Fibroblast of pulmonary artery (primary cell): ENCODE data around the gene ATP8B4.

ENCODE experiments used
- DNase-seq: peaks from one replicate; pipeline ENCODE4 v3.0.0-alpha.2; 2010; ENCODE audit warnings: low read depth
- H3K4me3 ChIP-seq: replicated peaks from 2 replicates; pipeline ENCODE4 v1.5.1; 2011; ENCODE audit warnings: low read depth, mild to moderate bottlenecking, control low read depth, low read length, moderate library complexity
- CTCF ChIP-seq: IDR thresholded peaks from 2 replicates; pipeline ENCODE4 v1.5.1; 2011; ENCODE audit warnings: mild to moderate bottlenecking, control low read depth, low read length, inconsistent platforms; ENCODE audit errors: missing control alignments

Gene ATP8B4

GRCh38 chr15:49860101-49860500, 258.9 kb downstream of the ATP8B4 start:
- TF ChIP-seq CTCF, result no peak
- H3K4me3 ChIP-seq, result no peak overlapping the region
- DNase-seq, result no peak

- TF ChIP-seq CTCF, result no peak
- DNase-seq, result peak; percentile 53
- no peak overlapping the region for H3K4me3 ChIP-seq
Measured at GRCh38 chr15:49857496-49858475, 261.2 kb downstream of the ATP8B4 start.

- TF ChIP-seq CTCF, result no peak
- DNase-seq, result peak; percentile 99
- H3K4me3 ChIP-seq, result no peak overlapping the region
Measured at GRCh38 chr15:49855917-49856637, 263.0 kb downstream of the ATP8B4 start.

GRCh38 chr15:49852756-49853155, 266.3 kb downstream of the ATP8B4 start:
- no peak for TF ChIP-seq CTCF
- H3K4me3 ChIP-seq, result no peak overlapping the region
- peak; percentile 33 for DNase-seq

- peak; percentile 45 for DNase-seq
- H3K4me3 ChIP-seq, result no peak overlapping the region
- no peak for TF ChIP-seq CTCF
Measured at GRCh38 chr15:49848807-49849206, 270.2 kb downstream of the ATP8B4 start.

GRCh38 chr15:49848282-49848724, 270.7 kb downstream of the ATP8B4 start:
- H3K4me3 ChIP-seq, result peak overlapping the region; percentile 4
- peak; percentile 97 for DNase-seq
- TF ChIP-seq CTCF, result no peak
